Stimulated activated CD8-positive, alpha-beta memory T cell treated with anti-CD3 and anti-CD28 coated beads, Interleukin-15, amount 100 ng/mL, for 1 hour (primary cell): ENCODE data around the gene RNF5.

Source experiments
- DNase-seq: peaks from one replicate; pipeline ENCODE4 v3.0.0-alpha.2; 2020; ENCODE audit warnings: low read depth

Gene RNF5

GRCh38 chr6:32151863-32152768 lies 26.1 kb upstream of the RNF5 start, which contains the start of gene PRRT1:
Gene PRRT1 (minus strand): TSS chr6:32151939. CDS start chr6:32151827, 112 bp downstream.
- DNase-seq: no peak

- DNase-seq: no peak
Measured at GRCh38 chr6:32152769-32153563, 25.2 kb upstream of the RNF5 start.

- peak; percentile 58 for DNase-seq
Measured at GRCh38 chr6:32153564-32154513, 24.4 kb upstream of the RNF5 start, which contains the start of gene PPT2. Gene PPT2 (plus strand): TSS chr6:32154141. CDS start chr6:32154595, 454 bp downstream.

- DNase-seq: peak; percentile 37
Measured at GRCh38 chr6:32154514-32155161, 23.6 kb upstream of the RNF5 start.

GRCh38 chr6:32156891-32157290 lies 21.3 kb upstream of the RNF5 start:
- no peak for DNase-seq

- DNase-seq: no peak
Measured at GRCh38 chr6:32158052-32158451, 20.2 kb upstream of the RNF5 start.

GRCh38 chr6:32163559-32164258 lies 14.5 kb upstream of the RNF5 start:
- no peak for DNase-seq

GRCh38 chr6:32164295-32164694 lies 13.9 kb upstream of the RNF5 start, which contains the start of gene EGFL8:
Gene EGFL8 (plus strand): TSS chr6:32164595. CDS start chr6:32166166, 1,571 bp downstream.
- DNase-seq: no peak

- no peak for DNase-seq
Measured at GRCh38 chr6:32166411-32167061, 11.7 kb upstream of the RNF5 start.

- no peak for DNase-seq
Measured at GRCh38 chr6:32167154-32167760, 10.9 kb upstream of the RNF5 start.

GRCh38 chr6:32167761-32168262 lies 10.4 kb upstream of the RNF5 start:
- no peak for DNase-seq

GRCh38 chr6:32168350-32168749 lies 9.9 kb upstream of the RNF5 start:
- no peak for DNase-seq

- DNase-seq: no peak
Measured at GRCh38 chr6:32168807-32169591, 9.2 kb upstream of the RNF5 start.

GRCh38 chr6:32170294-32170693 lies 7.9 kb upstream of the RNF5 start:
- DNase-seq: no peak

- no peak for DNase-seq
Measured at GRCh38 chr6:32171234-32171633, 7.0 kb upstream of the RNF5 start.

GRCh38 chr6:32173051-32173727 lies 5.0 kb upstream of the RNF5 start:
- DNase-seq: no peak

- no peak for DNase-seq
Measured at GRCh38 chr6:32174416-32174815, 3.8 kb upstream of the RNF5 start.

- DNase-seq: no peak
Measured at GRCh38 chr6:32175322-32175710, 2.9 kb upstream of the RNF5 start.
